HG03108 (cell line): ENCODE data around the gene TXNL4A.
A peak's percentile ranks its signal among the peaks of the same experiment; 100 is the strongest.
"Not testable (repeated sequence)": the region's sequence is repeated elsewhere in the genome, so short reads cannot be mapped to it uniquely, and the experiment has no call there.

Experiments
- ATAC-seq: cut with Tn5 transposase; IDR thresholded peaks from one replicate; pipeline ENCODE4 v1.9.1; 2021; ENCODE audit warnings: moderate library complexity; ENCODE audit not compliant: unreplicated experiment

Gene TXNL4A

DNA sequence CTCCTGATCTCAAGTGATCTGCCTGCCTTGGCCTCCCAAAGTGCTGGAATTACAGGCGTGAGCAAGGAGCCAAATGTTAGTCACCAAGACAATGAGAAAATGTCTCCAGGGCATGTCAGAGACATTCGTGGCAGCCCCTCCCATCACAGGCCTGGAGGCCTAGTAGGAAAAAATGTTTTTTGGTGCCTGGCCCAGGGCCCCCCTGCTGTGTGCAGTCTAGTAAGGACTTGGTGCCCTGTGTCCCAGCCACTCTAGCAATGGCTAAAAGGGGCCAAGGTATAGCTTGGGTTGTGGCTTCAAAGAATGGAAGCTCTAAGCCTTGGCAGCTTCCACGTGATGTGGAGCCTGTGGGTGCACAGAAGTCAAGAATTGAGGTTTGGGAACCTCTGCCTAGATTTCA lies 12.5 kb upstream of the TXNL4A start:
- no peak for ATAC-seq

DNA sequence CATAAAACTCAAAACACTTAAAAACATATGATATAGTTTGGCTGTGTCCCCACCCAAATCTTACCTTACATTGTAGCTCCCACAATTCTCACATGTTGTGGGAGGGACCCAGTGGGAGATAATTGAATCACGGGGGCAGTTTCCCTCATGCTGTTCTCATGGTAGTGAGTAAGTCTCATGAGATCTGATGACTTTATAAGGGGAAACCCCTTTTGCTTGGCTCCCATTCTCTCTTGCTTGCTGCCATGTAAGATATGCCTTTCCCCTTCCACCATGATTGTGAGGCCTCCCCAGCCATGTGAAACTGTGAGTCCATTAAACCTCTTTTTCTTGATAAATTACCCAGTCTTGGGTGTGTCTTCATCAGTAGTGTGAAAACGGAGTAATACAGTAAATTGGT lies 11.3 kb upstream of the TXNL4A start:
- not testable (repeated sequence) for ATAC-seq

DNA sequence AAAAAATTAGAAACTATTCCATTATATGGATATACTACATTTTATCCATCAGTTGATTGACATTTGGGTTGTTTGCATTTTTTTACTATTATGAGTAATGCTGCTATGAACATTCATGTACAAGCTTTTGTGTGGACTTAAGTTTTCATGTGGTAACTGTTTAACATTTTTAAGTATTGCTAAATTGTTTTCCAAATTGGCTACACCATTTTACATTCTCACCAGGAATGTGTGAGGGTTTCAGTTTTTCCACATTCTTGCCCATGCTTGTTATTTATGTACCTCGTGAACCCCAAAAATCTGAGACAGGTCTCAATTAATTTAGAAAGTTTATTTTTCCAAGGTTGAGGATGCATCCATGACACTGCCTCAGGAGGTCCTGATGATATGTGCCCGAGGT lies 3.1 kb upstream of the TXNL4A start:
- ATAC-seq, result no peak

DNA sequence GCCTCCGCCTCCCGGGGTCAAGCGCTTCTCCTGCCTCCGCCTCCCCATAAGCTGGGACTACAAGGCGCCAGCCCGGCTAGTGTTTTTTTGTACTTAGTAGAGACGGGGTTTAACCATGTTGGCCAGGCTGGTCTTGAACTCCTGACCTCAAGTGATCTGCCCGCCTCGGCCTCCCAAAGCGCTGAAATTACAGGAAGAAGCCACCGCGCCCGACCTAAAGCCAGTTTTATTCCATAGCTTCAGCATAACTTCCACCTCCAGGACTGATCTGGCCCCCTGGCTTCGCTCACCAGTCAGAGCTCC lies 783 bp upstream of the TXNL4A start:
- ATAC-seq, result no peak

DNA sequence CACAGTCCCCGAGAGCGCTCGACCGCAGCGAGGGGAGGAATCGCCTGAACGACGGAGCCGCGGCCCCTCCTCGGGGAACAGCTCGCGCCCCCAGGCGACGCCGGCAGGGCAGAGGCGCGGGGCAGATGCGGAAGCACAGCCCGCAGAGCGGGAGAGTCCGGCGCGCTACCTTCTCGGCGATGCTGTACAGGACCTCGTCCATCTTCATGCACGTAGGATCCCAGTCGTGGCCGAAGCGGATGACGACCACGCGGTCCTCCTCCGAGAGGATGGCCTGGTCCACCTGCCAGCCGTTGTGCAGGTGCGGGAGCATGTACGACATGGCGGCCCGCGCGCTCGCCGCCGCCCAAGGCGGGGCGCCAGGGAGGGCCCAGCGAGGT lies 302 bp downstream of the TXNL4A start:
- ATAC-seq, result peak; percentile 57

DNA sequence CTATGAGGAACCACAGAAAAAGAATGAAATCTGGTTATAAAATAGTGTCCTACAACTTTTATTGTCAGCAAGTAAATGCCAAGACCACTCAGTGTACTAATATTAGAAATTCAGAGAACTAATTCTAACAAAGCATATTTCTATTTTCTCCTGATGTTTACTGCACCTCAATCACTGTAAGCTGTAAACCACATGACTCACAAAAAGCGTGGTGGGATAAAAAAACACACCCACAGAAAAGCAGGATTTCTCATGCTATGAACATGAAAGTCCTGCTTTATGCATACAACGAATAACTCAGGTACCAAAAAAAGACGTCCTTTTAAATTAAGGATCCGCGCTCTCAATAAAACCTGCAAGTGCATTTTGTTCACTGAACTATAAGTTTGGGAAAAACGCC lies 797 bp downstream of the TXNL4A start:
- ATAC-seq, result no peak

DNA sequence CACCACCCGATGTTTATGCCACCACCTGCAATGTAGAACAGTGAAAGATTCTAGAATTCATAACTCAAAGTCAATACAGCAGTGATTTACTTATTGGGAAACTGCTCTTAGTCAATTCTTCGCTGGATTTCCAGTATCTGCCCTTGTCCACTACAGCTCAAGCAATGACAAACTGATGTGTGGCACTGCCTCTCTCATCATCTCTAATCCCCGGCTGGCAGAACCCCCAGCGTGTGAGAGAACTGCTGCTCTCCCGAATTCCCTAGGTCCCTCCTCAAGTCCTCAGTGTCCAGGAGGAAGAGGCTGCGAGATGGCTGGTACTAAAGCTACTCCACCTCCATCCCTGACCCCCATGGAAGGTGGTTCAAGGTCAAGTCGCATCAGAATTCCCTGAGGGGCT lies 1.6 kb downstream of the TXNL4A start:
- ATAC-seq, result no peak

DNA sequence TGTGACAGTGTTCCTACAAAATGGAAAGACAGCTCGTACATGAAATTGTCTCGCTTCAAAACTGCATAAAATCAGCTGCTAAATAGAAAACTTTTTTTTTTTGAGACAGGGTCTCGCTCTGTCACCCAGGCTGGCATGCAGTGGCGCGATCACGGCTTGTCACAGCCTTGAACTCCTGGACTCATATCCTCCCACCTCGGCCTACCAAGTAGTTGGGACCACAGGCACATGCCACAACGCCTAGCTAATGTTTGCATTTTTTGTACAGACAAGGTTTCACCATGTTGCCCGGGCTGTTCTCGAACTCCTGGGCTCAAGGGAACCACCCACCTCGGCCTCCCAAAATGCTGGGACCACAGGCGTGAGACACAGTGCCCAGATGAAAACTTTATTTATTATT lies 3.2 kb downstream of the TXNL4A start:
- no peak for ATAC-seq

DNA sequence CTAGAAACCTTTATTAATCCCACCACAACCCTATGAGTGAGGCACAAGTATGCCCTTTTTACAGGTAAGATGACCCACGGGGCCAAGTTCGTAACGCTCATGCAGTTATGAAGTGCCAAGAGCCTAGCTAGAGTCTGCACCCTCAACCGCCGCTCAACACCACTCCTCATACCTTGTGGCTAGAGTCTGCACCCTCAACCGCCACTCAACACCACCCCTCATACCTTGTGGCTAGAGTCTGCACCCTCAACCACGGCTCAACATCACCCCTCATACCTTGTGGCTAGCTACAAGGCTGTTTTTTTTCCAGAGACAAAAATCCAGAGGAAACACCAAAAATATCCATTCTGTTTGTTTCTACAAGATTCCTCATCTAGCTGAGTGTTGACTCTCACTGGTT lies 4.6 kb downstream of the TXNL4A start:
- no peak for ATAC-seq

DNA sequence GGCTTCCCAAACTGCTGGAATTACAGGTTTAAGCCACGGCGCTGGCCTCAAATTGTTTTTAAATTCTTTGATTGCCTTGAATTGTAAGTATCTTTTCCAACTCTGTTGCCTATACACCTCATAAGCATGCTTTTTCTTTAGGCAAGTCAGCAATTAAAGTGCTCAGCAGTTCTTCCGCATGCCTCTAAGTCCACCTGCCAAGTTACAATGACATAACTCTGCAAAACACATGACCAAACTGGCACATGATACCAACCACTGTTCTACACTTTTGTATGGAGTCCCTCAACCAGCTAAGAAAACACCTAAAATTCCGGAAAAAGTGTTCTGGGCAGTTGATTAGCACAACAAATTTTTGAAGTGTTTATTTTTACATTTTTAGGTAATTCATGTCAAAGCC lies 5.1 kb downstream of the TXNL4A start:
- no peak for ATAC-seq

DNA sequence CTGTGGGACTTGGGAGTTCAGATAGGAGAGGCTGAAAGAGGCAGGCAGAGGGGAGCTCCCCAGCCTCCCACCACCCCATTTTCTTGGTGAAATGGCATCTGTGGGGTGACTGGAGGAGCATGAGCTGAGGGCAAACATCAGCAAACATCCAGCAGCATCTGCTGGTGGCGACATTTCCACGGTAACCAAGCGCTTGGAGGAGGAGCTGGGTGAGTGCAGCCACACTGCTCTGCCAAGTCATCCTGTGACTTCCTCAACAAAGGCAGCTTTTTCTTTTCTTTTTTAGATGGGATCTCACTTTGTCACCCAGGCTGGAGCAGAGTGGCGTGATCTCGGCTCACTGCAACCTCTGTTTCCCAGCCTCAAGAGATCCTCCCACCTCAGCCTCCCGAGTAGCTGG lies 5.6 kb downstream of the TXNL4A start:
- ATAC-seq, result no peak

DNA sequence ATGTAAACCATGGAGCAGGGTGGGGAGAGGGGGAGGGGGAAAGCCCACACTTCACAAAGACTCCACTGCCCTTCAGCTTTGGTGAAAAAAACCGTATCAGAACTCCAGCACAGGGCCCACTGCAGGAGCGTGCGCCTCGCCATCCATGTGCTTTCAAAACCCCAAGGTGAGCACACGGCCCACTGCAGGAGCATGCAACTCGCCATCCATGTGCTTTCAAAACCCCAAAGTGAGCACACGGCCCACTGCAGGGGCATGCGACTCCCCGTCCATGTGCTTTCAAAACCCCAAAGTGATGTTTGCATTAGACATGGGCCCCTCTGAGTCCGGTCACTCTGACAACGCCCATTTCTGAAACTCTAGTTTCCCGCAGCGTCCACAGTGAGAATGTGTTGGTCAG lies 7.8 kb downstream of the TXNL4A start:
- ATAC-seq, result no peak

DNA sequence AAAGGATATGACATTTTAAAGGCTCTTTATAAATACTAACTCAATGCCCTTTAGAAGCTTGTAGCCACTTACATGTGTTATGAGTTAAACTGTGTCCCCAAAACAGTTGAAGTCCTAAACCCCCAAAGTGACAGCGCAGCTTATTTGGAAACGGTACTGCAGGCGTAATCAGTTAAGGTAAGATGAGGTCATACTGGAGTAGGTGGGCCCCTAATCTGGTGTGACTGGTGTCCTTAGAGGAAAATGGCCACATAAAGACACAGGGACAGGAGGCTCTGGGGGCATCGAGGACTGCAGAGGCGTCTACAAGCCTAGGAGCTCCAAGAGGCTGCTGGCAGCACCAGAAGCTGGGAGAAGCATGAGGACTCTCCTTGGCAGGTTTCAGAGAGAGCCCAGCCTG lies 8.5 kb downstream of the TXNL4A start:
- ATAC-seq, result no peak

DNA sequence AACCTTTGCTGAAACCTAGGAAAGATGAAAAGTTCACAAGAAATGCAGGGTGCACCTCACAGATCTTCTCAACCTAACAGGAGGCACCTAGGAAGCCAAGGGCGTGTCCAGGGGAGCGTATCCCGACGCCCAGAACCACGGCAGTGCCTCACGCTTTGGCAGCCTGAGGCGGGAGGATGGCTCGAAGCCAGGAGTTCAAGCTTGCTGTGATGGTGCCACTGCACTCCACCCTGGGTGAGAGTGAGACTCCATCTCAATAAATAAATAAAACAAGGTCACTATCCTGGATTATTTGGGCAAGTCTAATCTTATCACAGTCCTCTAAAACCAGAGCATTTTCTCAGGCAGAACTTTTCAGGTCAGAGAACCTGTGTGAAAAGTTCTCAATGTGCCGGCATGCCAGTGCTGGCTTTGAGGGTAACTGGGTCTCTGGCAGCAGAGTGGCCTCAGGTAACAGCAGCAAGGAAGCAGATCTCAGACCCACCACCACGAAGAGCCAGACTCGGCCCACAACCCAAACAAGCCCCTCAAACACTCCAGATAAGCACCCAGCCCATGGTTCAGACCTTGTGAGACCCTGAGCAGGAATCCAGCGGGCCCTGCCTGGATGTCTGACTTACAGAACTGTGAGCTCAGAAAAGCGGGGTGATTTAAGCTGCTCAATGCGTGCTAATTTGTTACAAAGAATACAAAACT lies 12.2 kb downstream of the TXNL4A start:
- no peak for ATAC-seq

DNA sequence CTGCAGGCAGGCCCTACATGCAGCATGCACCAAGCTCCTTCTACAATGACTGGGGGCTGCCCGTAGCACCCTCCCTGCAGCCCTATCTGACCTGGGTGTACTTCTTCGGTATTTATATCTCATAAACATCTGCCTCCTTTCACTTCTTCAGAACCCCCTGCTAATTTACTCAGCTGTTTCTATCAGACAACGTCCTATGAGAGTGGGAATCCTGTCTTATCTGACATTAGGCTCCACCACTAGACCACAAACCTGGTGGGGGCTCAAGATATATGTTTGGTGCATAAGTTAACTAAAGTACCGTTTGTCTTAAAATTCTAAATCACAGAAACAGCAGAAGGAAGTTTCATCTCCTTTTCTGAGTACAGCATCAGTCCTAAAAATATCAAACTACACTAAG lies 13.3 kb downstream of the TXNL4A start:
- no peak for ATAC-seq

DNA sequence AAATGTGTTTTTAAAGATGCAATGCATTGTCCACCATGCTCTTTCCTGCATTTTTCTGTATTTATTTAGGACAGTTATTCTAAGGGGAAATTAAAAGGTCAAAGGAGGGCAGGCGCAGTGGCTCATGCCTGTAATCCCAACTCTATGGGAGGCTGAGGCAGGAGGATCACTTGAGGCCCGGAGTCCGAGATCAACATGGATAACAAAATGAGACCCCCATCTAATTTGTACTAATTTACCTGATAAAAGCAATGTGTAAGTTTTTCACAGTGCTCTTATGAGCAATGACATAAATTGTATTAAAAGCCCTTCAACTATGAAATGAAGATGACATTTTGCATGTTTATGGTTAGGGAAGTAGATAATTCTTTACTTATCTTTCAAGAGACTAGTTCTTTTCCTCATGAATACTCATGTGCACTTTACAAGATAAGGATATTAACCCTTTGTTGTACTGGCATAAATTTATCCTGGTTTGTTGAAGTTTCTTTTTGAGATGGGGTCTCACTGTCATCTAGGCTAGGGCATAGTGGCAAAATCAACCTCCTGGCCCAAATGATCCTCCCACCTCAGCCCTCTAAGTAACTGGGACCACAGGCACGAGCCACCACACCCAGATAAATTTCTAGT lies 14.2 kb downstream of the TXNL4A start:
- no peak for ATAC-seq

DNA sequence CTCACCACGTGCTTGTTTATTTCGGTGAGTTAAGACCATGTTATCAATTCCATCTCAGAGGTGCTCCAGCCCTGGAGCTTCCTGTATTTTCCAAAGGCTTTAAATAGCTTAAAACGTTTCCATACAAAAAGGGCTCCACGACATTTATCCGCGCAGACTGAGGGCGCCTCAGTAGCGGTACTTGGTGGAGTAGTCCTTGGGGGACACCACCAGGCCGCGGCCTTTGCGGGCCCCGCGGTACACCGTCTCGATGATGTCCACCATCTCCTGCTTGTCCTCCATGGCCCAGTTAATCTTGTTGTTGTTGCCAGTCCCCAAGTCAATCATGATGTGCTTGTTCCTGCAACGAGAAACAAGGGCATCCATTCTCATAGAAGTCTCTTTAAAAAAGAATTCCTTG lies 14.8 kb downstream of the TXNL4A start:
- no peak for ATAC-seq

DNA sequence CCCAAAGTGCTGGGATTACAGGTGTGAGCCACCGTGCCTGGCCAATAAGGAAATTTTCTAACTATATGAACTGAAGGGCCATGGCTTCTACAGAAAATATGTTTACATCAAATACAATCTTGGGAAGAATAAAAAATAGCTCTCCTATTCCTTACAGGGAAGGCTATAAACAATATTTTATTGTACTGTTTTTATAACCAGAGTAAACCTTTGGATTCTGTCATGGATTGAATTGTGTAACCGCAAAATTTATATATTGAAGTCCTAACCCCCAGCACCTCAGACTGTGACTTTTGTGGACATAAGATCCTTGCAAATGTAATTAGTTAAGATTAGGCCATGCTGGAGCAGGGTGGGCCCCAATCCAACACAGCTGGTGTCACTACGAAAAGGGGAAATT lies 15.6 kb downstream of the TXNL4A start:
- ATAC-seq, result no peak

DNA sequence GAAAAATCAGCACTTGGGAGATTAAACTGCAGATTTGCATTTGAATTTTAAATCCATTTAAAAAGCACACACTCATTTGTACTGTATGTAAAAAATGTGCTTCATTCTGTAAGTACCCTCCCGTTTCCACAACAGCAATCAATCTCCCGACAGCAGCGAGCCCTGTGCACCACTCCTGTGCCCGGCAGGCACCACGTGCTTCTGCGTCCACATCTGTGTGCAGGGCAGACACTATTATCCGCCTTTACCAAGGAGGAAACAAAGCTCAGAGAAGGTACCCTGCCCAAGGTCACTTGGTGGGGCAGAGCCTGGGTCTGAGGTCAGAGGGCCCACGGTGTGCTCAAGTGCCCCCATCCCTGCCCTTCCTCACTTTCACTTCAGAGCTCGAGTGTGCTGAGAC lies 16.4 kb downstream of the TXNL4A start:
- ATAC-seq, result no peak

DNA sequence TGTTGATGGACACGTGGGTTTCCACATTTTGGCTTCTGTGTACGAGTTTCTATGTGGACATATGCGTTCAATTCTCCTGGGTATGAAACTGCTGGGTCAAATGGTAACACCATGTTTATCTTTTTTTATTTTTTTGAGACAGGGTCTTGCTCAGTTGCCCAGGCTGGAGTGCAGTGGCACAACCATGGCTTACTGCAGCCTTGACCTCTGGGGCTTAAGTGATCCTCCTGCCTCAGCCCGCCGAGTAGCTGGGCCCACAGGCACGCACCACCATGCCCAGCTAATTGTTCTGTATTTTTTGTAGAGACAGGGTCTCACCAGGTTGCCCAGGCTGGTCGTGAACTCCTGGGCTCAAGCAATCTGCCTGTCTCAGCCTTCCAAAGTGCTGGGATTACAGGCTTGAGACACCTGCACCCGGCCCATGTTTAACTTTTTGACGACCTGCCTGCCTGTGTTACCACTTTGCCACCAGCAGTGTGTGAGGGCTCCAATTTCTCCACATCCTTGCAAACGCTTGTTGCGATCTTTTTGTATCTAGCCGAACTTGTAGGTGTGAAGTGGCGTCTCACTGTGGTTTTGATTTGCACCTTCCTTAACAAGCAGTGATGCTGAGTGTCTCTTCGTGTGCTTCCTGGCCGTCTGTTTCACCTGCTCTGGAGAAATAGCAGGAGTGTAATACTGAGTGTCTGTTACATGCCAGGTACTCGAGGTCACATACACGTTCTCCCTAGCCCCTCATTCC lies 17.0 kb downstream of the TXNL4A start:
- ATAC-seq, result no peak

DNA sequence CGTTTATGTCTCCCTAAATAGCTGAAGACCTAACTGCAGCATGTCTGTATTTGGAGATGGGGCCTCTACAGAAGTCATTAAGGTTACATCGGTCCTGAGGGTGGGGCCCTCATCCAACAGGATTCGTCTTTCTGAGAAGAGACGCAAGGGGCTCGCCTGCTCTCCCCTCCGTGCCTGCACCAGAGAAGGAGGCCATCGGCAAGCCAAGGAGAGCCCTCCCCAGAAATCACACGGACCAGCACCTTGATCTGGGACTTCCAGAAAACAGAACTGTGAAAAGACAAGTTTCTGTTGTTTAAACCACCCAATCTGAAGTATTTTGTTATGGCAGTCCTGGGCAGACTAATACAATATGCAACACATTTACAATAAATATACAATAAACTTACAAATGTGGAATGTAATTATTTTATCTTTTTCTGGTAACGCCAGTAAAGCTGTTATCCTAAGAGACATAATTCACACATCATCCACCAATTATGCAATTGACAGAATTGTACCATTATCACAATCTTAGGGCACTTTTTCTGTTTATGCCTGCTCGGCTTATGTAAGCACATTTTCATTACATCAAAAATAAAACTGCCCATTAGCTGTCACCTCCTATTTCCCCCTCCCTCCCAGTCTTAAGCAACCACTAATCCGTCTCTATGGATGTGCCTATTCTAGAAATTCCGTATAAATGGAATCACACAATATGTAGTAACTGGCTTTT lies 17.8 kb downstream of the TXNL4A start:
- no peak for ATAC-seq
